ENCODE data around the gene KRTAP29-1. TPM values are rescaled to one million over a fixed set of nuclear protein-coding genes. Genes with fewer than 3 reads are reported as not detected.
A peak's percentile ranks its signal among the peaks of the same experiment; 100 is the strongest.

Gene KRTAP29-1
- total RNA-seq, 3 donors from 2014 or later: not detected

GRCh38 chr17:41315204-41315794 lies 12.6 kb upstream of the KRTAP29-1 start, which contains the start of gene KRTAP17-1:
KRTAP17-1 (minus strand) TSS chr17:41315710; CDS start chr17:41315650, 60 bp downstream.
- peaks cover 0 to 7% of the 10 kb centered on the region in 2 donors for H3K9me3 ChIP-seq
- no peak within 1 kb of the TSS for H3K4me3 ChIP-seq
- intact Hi-C loops (cut with DNase I; ENCODE audit: low total_unique reads): no loop called here
- no peak for TF ChIP-seq POLR2A (IDR thresholded peaks at IDR 0.05)
- TF ChIP-seq, protein P1, sequence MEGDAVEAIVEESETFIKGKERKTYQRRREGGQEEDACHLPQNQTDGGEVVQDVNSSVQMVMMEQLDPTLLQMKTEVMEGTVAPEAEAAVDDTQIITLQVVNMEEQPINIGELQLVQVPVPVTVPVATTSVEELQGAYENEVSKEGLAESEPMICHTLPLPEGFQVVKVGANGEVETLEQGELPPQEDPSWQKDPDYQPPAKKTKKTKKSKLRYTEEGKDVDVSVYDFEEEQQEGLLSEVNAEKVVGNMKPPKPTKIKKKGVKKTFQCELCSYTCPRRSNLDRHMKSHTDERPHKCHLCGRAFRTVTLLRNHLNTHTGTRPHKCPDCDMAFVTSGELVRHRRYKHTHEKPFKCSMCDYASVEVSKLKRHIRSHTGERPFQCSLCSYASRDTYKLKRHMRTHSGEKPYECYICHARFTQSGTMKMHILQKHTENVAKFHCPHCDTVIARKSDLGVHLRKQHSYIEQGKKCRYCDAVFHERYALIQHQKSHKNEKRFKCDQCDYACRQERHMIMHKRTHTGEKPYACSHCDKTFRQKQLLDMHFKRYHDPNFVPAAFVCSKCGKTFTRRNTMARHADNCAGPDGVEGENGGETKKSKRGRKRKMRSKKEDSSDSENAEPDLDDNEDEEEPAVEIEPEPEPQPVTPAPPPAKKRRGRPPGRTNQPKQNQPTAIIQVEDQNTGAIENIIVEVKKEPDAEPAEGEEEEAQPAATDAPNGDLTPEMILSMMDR (IDR thresholded peaks at IDR 0.05): no peak
- no peak for TF ChIP-seq POLR2AphosphoS5 (IDR thresholded peaks at IDR 0.05)
- no peak for DNase-seq (ENCODE audit: low spot score in 2 of 2)
- no peaks in the 10 kb centered on the region for H3K27me3 ChIP-seq
- H3K27ac ChIP-seq: no peak within 1 kb of the TSS
- H3K4me1 ChIP-seq: no peaks in the 10 kb centered on the region
- no peaks in the 10 kb centered on the region for H3K36me3 ChIP-seq

DNA sequence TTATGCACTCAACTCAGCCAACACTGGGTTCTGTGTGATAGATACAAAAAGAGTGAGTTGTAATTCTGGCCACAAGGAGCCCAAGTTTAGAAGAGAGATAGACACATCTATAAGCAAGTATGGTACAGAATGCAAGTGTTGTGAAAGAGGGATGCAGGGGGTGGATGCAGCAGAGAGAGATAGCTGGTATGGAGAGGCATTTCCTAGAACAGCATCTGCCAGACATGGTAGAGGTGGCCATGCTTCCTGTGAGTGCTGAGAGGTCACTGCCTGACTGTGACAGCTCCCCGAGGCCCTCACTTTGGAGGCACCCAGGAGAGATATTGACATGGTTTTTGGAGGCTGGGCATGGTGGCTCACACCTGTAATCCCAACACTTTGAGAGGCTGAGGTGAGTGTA lies 8.5 kb upstream of the KRTAP29-1 start:
- H3K9me3 ChIP-seq: no peaks in the 10 kb centered on the region
- no peak overlapping the region for H3K4me3 ChIP-seq
- H3K36me3 ChIP-seq: no peaks in the 10 kb centered on the region
- no peaks in the 10 kb centered on the region for H3K4me1 ChIP-seq
- no peaks in the 10 kb centered on the region for H3K27me3 ChIP-seq
- DNase-seq (ENCODE audit: low spot score in 2 of 2): no peak
- no peak overlapping the region for H3K27ac ChIP-seq
- intact Hi-C loops (cut with DNase I; ENCODE audit: low total_unique reads): no loop called here
- TF ChIP-seq, protein P1 (IDR thresholded peaks at IDR 0.05): no peak
- no peak for TF ChIP-seq POLR2A (IDR thresholded peaks at IDR 0.05)
- TF ChIP-seq POLR2AphosphoS5 (IDR thresholded peaks at IDR 0.05): no peak

DNA sequence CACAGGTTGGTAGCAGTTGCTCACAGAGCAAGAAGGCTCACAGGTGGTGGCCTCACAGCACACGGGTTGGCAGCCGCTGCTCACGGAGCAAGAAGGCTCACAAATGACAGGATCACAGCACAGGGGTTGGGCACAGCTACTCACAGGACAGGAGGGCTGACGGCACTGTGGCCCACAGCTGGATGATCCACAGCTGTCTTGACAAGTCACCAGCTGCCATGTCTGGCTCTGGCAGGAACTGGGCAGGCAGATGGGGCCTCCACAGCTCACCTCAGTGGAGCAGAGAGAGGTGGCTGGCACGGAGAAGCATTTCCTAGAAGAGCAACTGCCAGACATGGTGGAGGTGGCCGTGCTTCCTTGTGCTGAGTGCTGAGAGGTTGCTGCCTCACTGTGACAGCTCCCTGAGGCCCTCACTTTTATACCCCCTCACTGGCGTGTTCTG lies 6.3 kb upstream of the KRTAP29-1 start, which contains the start of gene KRTAP16-1:
TSS of gene KRTAP16-1 (minus strand) at position 392 of the 442 bp plus-strand sequence. CDS start at position 336, 56 bp downstream.
- peak within 1 kb of the TSS; percentile 82 to 85 for H3K27ac ChIP-seq
- no peaks in the 10 kb centered on the region for H3K9me3 ChIP-seq
- H3K27me3 ChIP-seq: no peaks in the 10 kb centered on the region
- no peak for DNase-seq (ENCODE audit: low spot score in 2 of 2)
- H3K4me3 ChIP-seq: peak within 1 kb of the TSS in 1 of 3 donors; percentile 16
- H3K4me1 ChIP-seq: no peaks in the 10 kb centered on the region
- H3K36me3 ChIP-seq: no peaks in the 10 kb centered on the region
- TF ChIP-seq, protein P1 (IDR thresholded peaks at IDR 0.05): no peak
- TF ChIP-seq POLR2A (IDR thresholded peaks at IDR 0.05) (no peak), POLR2AphosphoS5 (IDR thresholded peaks at IDR 0.05) (no peak)
- intact Hi-C loops (cut with DNase I; ENCODE audit: low total_unique reads): no loop called here

GRCh38 chr17:41308251-41308917 lies 5.7 kb upstream of the KRTAP29-1 start:
- TF ChIP-seq POLR2AphosphoS5 (IDR thresholded peaks at IDR 0.05): no peak
- TF ChIP-seq POLR2A (IDR thresholded peaks at IDR 0.05): no peak
- TF ChIP-seq, protein P1 (IDR thresholded peaks at IDR 0.05): no peak
- DNase-seq (ENCODE audit: low spot score in 2 of 2): peak; percentile 54 to 80
- H3K27ac ChIP-seq: peak overlapping the region; percentile 82 to 85
- no peaks in the 10 kb centered on the region for H3K4me1 ChIP-seq
- H3K27me3 ChIP-seq: no peaks in the 10 kb centered on the region
- no peaks in the 10 kb centered on the region for H3K9me3 ChIP-seq
- intact Hi-C loops (cut with DNase I; ENCODE audit: low total_unique reads): no loop called here
- peak overlapping the region in 1 of 3 donors; percentile 16 for H3K4me3 ChIP-seq
- H3K36me3 ChIP-seq: no peaks in the 10 kb centered on the region

GRCh38 chr17:41307647-41308046 lies 5.0 kb upstream of the KRTAP29-1 start:
- Histone ChIP-seq H3K4me3 (no peak overlapping the region), H3K4me1 (no peaks in the 10 kb centered on the region), H3K9me3 (no peaks in the 10 kb centered on the region), H3K27me3 (no peaks in the 10 kb centered on the region), H3K27ac (peak overlapping the region in 1 of 2 donors; percentile 85), H3K36me3 (no peaks in the 10 kb centered on the region)
- no peak for DNase-seq (ENCODE audit: low spot score in 2 of 2)
- intact Hi-C loops (cut with DNase I; ENCODE audit: low total_unique reads): no loop called here
- TF ChIP-seq POLR2AphosphoS5 (IDR thresholded peaks at IDR 0.05) (no peak), POLR2A (IDR thresholded peaks at IDR 0.05) (no peak)
- TF ChIP-seq, protein P1 (IDR thresholded peaks at IDR 0.05): no peak
